MM.1S (cell line): ENCODE data around the gene KIAA0825.

ENCODE experiments used
- DNase-seq: peaks from one replicate; pipeline ENCODE4 v3.0.0-alpha.2; 2015
- H2AFZ ChIP-seq: fragments of 300-600 bp; sonication (generic); 2 replicates; pipeline ENCODE4 v1.6.0; 2016; ENCODE audit warnings: antibody characterized with exemption, low read length
- H3F3A ChIP-seq: fragments of 300-600 bp; sonication (generic); 2 replicates; pipeline ENCODE4 v1.6.1; 2016; ENCODE audit warnings: mild to moderate bottlenecking, antibody characterized with exemption, low read length, moderate library complexity, mixed read lengths; ENCODE audit not compliant: insufficient read depth
- H3K27ac ChIP-seq: fragments of 300-600 bp; sonication (generic); 2 replicates; pipeline ENCODE4 v1.5.1; 2016; ENCODE audit warnings: mild to moderate bottlenecking, low read length
- H3K27me3 ChIP-seq: fragments of 300-600 bp; sonication (generic); replicated peaks from 2 replicates; pipeline ENCODE4 v1.6.0; 2016; ENCODE audit warnings: low read length; ENCODE audit not compliant: insufficient read depth
- H3K36me3 ChIP-seq: fragments of 300-600 bp; sonication (generic); replicated peaks from 2 replicates; pipeline ENCODE4 v1.6.1; 2016; ENCODE audit warnings: mild to moderate bottlenecking, low read length, mixed read lengths; ENCODE audit not compliant: insufficient read depth
- H3K4me1 ChIP-seq: fragments of 300-600 bp; sonication (generic); 2 replicates; pipeline ENCODE4 v1.6.1; 2016; ENCODE audit warnings: low read length, mixed read lengths
- H3K4me2 ChIP-seq: fragments of 300-600 bp; sonication (generic); 2 replicates; pipeline ENCODE4 v1.6.0; 2016; ENCODE audit warnings: low read depth, low read length
- H3K4me3 ChIP-seq: fragments of 300-600 bp; sonication (generic); 2 replicates; pipeline ENCODE4 v1.5.1; 2016; ENCODE audit warnings: low read length, mixed read lengths
- H3K79me2 ChIP-seq: fragments of 300-600 bp; sonication (generic); 2 replicates; pipeline ENCODE4 v1.6.1; 2016; ENCODE audit warnings: mixed run types, low read length, mixed read lengths
- H3K9ac ChIP-seq: fragments of 300-600 bp; sonication (generic); 2 replicates; pipeline ENCODE4 v1.6.1; 2016; ENCODE audit warnings: low read length, mixed read lengths
- H3K9me2 ChIP-seq: fragments of 300-600 bp; sonication (generic); replicated peaks from 2 replicates; pipeline ENCODE4 v1.6.1; 2016; ENCODE audit warnings: mild to moderate bottlenecking, low read length, mixed read lengths; ENCODE audit not compliant: insufficient read depth
- H3K9me3 ChIP-seq: fragments of 300-600 bp; sonication (generic); replicated peaks from 2 replicates; pipeline ENCODE4 v1.6.1; 2016; ENCODE audit warnings: mild to moderate bottlenecking, low read length, mixed read lengths; ENCODE audit not compliant: insufficient read depth
- H4K20me1 ChIP-seq: fragments of 300-600 bp; sonication (generic); 2 replicates; pipeline ENCODE4 v1.6.1; 2016; ENCODE audit warnings: mild to moderate bottlenecking, low read length, moderate library complexity, mixed read lengths; ENCODE audit not compliant: insufficient read depth
- EZH2 ChIP-seq: fragments of 300-600 bp; sonication (generic); optimal IDR thresholded peaks from 2 replicates; pipeline ENCODE3; 2017; ENCODE audit warnings: low read depth, mild to moderate bottlenecking, antibody characterized with exemption, low read length, mixed read lengths
- EZH2phosphoT487 ChIP-seq: fragments of 300-600 bp; sonication (generic); IDR thresholded peaks from 2 replicates; pipeline ENCODE4 v1.6.1; 2018; ENCODE audit warnings: antibody characterized with exemption, low read length
- TF ChIP-seq, protein P1 (sequence below): fragments of 300-600 bp; sonication (generic); IDR thresholded peaks from 2 replicates; pipeline ENCODE4 v1.5.1; 2016; ENCODE audit warnings: antibody characterized with exemption, low read length, mixed read lengths

KIAA0825 gene

GRCh38 chr5:94385767-94386166, 232.6 kb downstream of the KIAA0825 start:
- no peaks in the 10 kb centered on the region for H3K36me3 ChIP-seq
- no peak overlapping the region for H3K9ac ChIP-seq
- no peaks in the 10 kb centered on the region for H3K9me2 ChIP-seq
- DNase-seq = no peak
- TF ChIP-seq, protein P1, sequence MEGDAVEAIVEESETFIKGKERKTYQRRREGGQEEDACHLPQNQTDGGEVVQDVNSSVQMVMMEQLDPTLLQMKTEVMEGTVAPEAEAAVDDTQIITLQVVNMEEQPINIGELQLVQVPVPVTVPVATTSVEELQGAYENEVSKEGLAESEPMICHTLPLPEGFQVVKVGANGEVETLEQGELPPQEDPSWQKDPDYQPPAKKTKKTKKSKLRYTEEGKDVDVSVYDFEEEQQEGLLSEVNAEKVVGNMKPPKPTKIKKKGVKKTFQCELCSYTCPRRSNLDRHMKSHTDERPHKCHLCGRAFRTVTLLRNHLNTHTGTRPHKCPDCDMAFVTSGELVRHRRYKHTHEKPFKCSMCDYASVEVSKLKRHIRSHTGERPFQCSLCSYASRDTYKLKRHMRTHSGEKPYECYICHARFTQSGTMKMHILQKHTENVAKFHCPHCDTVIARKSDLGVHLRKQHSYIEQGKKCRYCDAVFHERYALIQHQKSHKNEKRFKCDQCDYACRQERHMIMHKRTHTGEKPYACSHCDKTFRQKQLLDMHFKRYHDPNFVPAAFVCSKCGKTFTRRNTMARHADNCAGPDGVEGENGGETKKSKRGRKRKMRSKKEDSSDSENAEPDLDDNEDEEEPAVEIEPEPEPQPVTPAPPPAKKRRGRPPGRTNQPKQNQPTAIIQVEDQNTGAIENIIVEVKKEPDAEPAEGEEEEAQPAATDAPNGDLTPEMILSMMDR = no peak
- no peak for TF ChIP-seq EZH2phosphoT487
- TF ChIP-seq EZH2 = no peak
- H3K4me1 ChIP-seq = no peaks in the 10 kb centered on the region
- no peak overlapping the region for H3K4me2 ChIP-seq
- no peak overlapping the region for H3K27ac ChIP-seq
- no peaks in the 10 kb centered on the region for H4K20me1 ChIP-seq
- H3K9me3 ChIP-seq = no peaks in the 10 kb centered on the region
- H3K27me3 ChIP-seq = no peaks in the 10 kb centered on the region
- H3K79me2 ChIP-seq = no peaks in the 10 kb centered on the region
- H2AFZ ChIP-seq = no peak overlapping the region
- H3K4me3 ChIP-seq = no peak overlapping the region
- no peaks in the 10 kb centered on the region for H3F3A ChIP-seq

GRCh38 chr5:94378062-94378461, 240.3 kb downstream of the KIAA0825 start:
- Histone ChIP-seq H3K27me3 (no peaks in the 10 kb centered on the region), H3K36me3 (no peaks in the 10 kb centered on the region)

GRCh38 chr5:94376672-94377345, 241.6 kb downstream of the KIAA0825 start:
- H3K36me3 ChIP-seq = no peaks in the 10 kb centered on the region
- no peaks in the 10 kb centered on the region for H3K9me2 ChIP-seq
- no peaks in the 10 kb centered on the region for H3K4me1 ChIP-seq
- H3K79me2 ChIP-seq = no peaks in the 10 kb centered on the region
- TF ChIP-seq EZH2 (no peak), EZH2phosphoT487 (no peak)
- TF ChIP-seq, protein P1 = no peak
- H3F3A ChIP-seq = no peaks in the 10 kb centered on the region
- no peak overlapping the region for H3K4me3 ChIP-seq
- H3K9me3 ChIP-seq = no peaks in the 10 kb centered on the region
- H2AFZ ChIP-seq = no peak overlapping the region
- no peak overlapping the region for H3K27ac ChIP-seq
- DNase-seq = no peak
- H3K4me2 ChIP-seq = no peak overlapping the region
- H3K9ac ChIP-seq = no peak overlapping the region
- H4K20me1 ChIP-seq = no peaks in the 10 kb centered on the region
- no peaks in the 10 kb centered on the region for H3K27me3 ChIP-seq

More at GRCh38 chr5:94378062-94378461, 240.3 kb downstream of the KIAA0825 start:
- Histone ChIP-seq H3K27ac (no peak overlapping the region), H3F3A (no peaks in the 10 kb centered on the region), H3K9ac (no peak overlapping the region), H3K4me3 (no peak overlapping the region), H3K9me2 (no peaks in the 10 kb centered on the region), H3K4me1 (no peaks in the 10 kb centered on the region), H4K20me1 (no peaks in the 10 kb centered on the region), H2AFZ (no peak overlapping the region), H3K9me3 (no peaks in the 10 kb centered on the region), H3K4me2 (no peak overlapping the region), H3K79me2 (no peaks in the 10 kb centered on the region)
- no peak for DNase-seq
- TF ChIP-seq, protein P1 = no peak
- no peak for TF ChIP-seq EZH2phosphoT487
- TF ChIP-seq EZH2 = no peak
